Endothelial cell of umbilical vein (primary cell): Measurements from ENCODE around the gene NFATC1.

ENCODE experiments used
- EZH2 ChIP-seq: IDR thresholded peaks from 2 replicates; pipeline ENCODE4 v1.6.1; 2012; ENCODE audit warnings: borderline replicate concordance, low read depth, mild to moderate bottlenecking, moderate library complexity, low read length, inconsistent platforms; ENCODE audit not compliant: severe bottlenecking
- FOS ChIP-seq: IDR thresholded peaks from 2 replicates; pipeline ENCODE4 v1.6.1; 2011; ENCODE audit warnings: mild to moderate bottlenecking, low read length, moderate library complexity, borderline replicate concordance; ENCODE audit not compliant: insufficient read depth
- GATA2 ChIP-seq: IDR thresholded peaks from 2 replicates; pipeline ENCODE4 v1.7.0; 2011; ENCODE audit warnings: low read depth, mild to moderate bottlenecking, moderate library complexity, mixed read lengths, low read length; ENCODE audit not compliant: insufficient read length, insufficient read depth
- POLR2A ChIP-seq: IDR thresholded peaks from 2 replicates; pipeline ENCODE4 v1.6.1; 2012; ENCODE audit warnings: low read depth, mild to moderate bottlenecking, control low read depth, low read length
- TF ChIP-seq, protein P1 (sequence below), 2 donors: IDR thresholded peaks; 1 replicate in 1 of 2; 2 replicates in 1 of 2; pipeline ENCODE4 v1.5.1; 2011; ENCODE audit warnings: low read length in 2 of 2, mild to moderate bottlenecking in 2 of 2, moderate library complexity in 2 of 2, control low read depth in 1 of 2, inconsistent platforms in 1 of 2, low read depth in 1 of 2; ENCODE audit not compliant: insufficient read depth in 1 of 2; ENCODE audit errors: extremely low read depth in 1 of 2
- TF ChIP-seq, protein P2 (sequence below): IDR thresholded peaks from 2 replicates; pipeline ENCODE4 v1.6.1; 2011; ENCODE audit not compliant: insufficient read depth, insufficient read length

DNA sequence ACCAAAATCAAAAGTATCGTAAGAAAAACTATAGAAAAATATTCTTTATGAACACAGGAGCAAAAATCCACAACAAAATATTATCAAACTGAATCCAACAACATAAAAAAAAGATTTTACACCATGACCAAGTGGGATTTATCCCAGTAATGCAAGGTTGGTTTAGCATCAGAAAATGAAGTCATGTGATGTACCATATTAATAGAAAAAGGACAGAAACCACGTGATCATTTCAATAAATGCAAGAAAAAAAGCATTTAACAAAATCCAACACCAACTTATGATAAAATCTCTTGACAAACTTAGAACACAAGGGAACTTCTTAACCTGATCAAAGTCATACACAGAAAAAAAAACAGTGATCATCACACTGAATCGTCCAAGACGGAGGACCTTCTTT, 105.3 kb downstream of the NFATC1 start:
- TF ChIP-seq, protein P1, sequence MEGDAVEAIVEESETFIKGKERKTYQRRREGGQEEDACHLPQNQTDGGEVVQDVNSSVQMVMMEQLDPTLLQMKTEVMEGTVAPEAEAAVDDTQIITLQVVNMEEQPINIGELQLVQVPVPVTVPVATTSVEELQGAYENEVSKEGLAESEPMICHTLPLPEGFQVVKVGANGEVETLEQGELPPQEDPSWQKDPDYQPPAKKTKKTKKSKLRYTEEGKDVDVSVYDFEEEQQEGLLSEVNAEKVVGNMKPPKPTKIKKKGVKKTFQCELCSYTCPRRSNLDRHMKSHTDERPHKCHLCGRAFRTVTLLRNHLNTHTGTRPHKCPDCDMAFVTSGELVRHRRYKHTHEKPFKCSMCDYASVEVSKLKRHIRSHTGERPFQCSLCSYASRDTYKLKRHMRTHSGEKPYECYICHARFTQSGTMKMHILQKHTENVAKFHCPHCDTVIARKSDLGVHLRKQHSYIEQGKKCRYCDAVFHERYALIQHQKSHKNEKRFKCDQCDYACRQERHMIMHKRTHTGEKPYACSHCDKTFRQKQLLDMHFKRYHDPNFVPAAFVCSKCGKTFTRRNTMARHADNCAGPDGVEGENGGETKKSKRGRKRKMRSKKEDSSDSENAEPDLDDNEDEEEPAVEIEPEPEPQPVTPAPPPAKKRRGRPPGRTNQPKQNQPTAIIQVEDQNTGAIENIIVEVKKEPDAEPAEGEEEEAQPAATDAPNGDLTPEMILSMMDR (IDR thresholded peaks at IDR 0.05; ENCODE audit: extremely low read depth in 1 of 2, insufficient read depth in 1 of 2, low read depth in 1 of 2, low read length in 2 of 2) = no peak
- TF ChIP-seq POLR2A (no peak), EZH2 (no peak), GATA2 (no peak), FOS (no peak)
- TF ChIP-seq, protein P2, sequence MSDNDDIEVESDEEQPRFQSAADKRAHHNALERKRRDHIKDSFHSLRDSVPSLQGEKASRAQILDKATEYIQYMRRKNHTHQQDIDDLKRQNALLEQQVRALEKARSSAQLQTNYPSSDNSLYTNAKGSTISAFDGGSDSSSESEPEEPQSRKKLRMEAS = no peak
